Prostate gland (tissue), 2 donors: Measurements from ENCODE around the gene OR6C74. TPM values are rescaled to one million over a fixed set of nuclear protein-coding genes. Genes with fewer than 3 reads are reported as not detected.

Experiments used
- DNase-seq: peaks from one replicate; pipeline ENCODE4 v3.0.0-alpha.2; 2019; ENCODE audit warnings: low spot score
- H3K27ac ChIP-seq, 2 donors: fragments of 200-600 bp; sonication (generic); 2 replicates each; pipeline ENCODE4 v1.5.1; 2017 to 2019
- H3K27me3 ChIP-seq: fragments of 200-600 bp; sonication (generic); replicated peaks from 2 replicates; pipeline ENCODE4 v1.5.1; 2019; ENCODE audit not compliant: insufficient read depth
- H3K36me3 ChIP-seq, 2 donors: fragments of 200-600 bp; sonication (generic); 1 replicate in 1 of 2; 2 replicates in 1 of 2; pipeline versions ENCODE4 v1.5.1 to v1.8.1; 2017 to 2019
- H3K4me1 ChIP-seq: fragments of 200-600 bp; sonication (generic); replicated peaks from 2 replicates; pipeline ENCODE4 v1.5.1; 2019
- H3K4me3 ChIP-seq, 2 donors: fragments of 200-600 bp; sonication (generic); 2 replicates each; pipeline ENCODE4 v1.5.1; 2017 to 2019
- H3K9me3 ChIP-seq: fragments of 200-600 bp; sonication (generic); 2 replicates; pipeline ENCODE4 v1.5.1; 2017
- POLR2A ChIP-seq: fragments of 450-650 bp; IDR thresholded peaks from one replicate; pipeline ENCODE4 v1.6.1; 2016; ENCODE audit warnings: antibody characterized with exemption, mild to moderate bottlenecking
- POLR2AphosphoS5 ChIP-seq: sonication (generic); formaldehyde crosslinking; IDR thresholded peaks from one replicate; pipeline ENCODE4 v1.6.1; 2017; ENCODE audit warnings: antibody characterized with exemption
- WGBS: methylation state at CpG from one replicate; pipeline ENCODE4 v1.1.5; 2018; 5-methylcytosine and 5-hydroxymethylcytosine counted together
- intact Hi-C: fragments of 100-400 bp; cut with DNase I; formaldehyde crosslinking; loops from one replicate; pipeline ENCODE4 v1.14.2; 2022
- total RNA-seq, 2 donors: library from RNA; depleted of rRNA; stranded (reverse); fragments of >200 nt; gene quantifications; one replicate each; pipeline ENCODE4 v1.1.0, GENCODE V29; 2016
- TF ChIP-seq, protein P1 (sequence below), 4 experiments: fragments of 200-600 bp in 2 of 4; fragments of 450-650 bp in 2 of 4; sonication (generic) in 2 of 4; IDR thresholded peaks; 1 replicate in 3 of 4; 2 replicates in 1 of 4; pipeline ENCODE4 v1.5.1; 2016 to 2019; ENCODE audit warnings: antibody characterized with exemption in 4 of 4, mild to moderate bottlenecking in 2 of 4, moderate library complexity in 2 of 4

The OR6C74 gene
- total RNA-seq, result not detected

DNA sequence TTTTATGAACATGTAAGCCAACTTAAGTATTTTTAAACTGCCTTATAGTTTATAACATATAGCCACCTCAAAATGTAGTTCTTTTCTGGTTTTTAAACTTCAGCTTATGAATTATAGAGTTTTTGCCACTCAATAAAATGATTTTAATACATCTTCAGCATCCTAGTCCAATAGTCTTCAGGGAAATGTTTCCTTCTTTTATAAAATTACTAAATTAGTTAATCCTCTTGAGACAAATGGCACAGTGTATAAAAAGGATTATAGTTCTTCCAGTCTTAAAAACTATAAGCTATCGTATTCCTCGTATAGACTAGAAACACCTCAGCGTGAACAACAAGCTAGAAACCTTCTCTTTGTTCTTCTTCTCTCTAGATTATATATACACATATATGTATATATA, at the start of gene OR6C74:
TSS of gene OR6C74 (plus strand) at position 301 of the 400 bp plus-strand sequence. CDS start 2,679 bp downstream, outside the sequence.
- H3K27me3 ChIP-seq, result no peaks in the 10 kb centered on the region
- H3K9me3 ChIP-seq, result no peaks in the 10 kb centered on the region
- DNase-seq, result no peak
- no peaks in the 10 kb centered on the region for H3K36me3 ChIP-seq
- intact Hi-C loops, result no loop called here
- TF ChIP-seq POLR2AphosphoS5, result no peak
- TF ChIP-seq POLR2A, result no peak
- TF ChIP-seq, protein P1, sequence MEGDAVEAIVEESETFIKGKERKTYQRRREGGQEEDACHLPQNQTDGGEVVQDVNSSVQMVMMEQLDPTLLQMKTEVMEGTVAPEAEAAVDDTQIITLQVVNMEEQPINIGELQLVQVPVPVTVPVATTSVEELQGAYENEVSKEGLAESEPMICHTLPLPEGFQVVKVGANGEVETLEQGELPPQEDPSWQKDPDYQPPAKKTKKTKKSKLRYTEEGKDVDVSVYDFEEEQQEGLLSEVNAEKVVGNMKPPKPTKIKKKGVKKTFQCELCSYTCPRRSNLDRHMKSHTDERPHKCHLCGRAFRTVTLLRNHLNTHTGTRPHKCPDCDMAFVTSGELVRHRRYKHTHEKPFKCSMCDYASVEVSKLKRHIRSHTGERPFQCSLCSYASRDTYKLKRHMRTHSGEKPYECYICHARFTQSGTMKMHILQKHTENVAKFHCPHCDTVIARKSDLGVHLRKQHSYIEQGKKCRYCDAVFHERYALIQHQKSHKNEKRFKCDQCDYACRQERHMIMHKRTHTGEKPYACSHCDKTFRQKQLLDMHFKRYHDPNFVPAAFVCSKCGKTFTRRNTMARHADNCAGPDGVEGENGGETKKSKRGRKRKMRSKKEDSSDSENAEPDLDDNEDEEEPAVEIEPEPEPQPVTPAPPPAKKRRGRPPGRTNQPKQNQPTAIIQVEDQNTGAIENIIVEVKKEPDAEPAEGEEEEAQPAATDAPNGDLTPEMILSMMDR (IDR thresholded peaks at IDR 0.05), result no peak
- no peak within 1 kb of the TSS for H3K27ac ChIP-seq
- H3K4me1 ChIP-seq, result no peaks in the 10 kb centered on the region
- WGBS, result 72% methylated on average over 3 of the region's 3 CpGs
- H3K4me3 ChIP-seq, result no peak within 1 kb of the TSS

DNA sequence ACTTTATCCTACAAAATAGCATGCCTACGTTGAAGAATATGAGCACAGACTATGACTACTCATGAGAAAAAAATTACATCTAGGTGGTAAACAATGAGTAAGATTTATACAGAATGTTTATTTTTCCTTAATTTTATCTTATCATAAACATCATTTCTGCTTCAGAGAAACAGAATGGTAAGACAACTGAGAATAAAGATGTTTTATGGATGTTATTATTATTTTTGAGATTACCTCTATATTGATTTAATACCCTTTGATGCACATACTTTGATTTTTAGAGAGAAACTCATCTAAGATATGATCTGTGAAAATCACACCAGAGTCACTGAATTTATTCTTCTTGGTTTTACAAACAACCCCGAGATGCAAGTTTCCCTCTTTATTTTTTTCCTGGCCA, 23.7 kb upstream of the OR6C74 start, which contains the start of gene OR10A7:
TSS of gene OR10A7 (plus strand) at position 301 of the 400 bp plus-strand sequence. CDS start at position 301, 0 bp downstream.
- Histone ChIP-seq H3K27ac (no peak within 1 kb of the TSS), H3K36me3 (no peaks in the 10 kb centered on the region), H3K4me1 (no peaks in the 10 kb centered on the region), H3K4me3 (no peak within 1 kb of the TSS), H3K27me3 (no peaks in the 10 kb centered on the region), H3K9me3 (no peaks in the 10 kb centered on the region)
- intact Hi-C loops, result no loop called here
- no peak for TF ChIP-seq POLR2A
- TF ChIP-seq, protein P1 (IDR thresholded peaks at IDR 0.05), result no peak
- no peak for TF ChIP-seq POLR2AphosphoS5
- no peak for DNase-seq
- WGBS, result 76% methylated on average over 2 of the region's 2 CpGs

DNA sequence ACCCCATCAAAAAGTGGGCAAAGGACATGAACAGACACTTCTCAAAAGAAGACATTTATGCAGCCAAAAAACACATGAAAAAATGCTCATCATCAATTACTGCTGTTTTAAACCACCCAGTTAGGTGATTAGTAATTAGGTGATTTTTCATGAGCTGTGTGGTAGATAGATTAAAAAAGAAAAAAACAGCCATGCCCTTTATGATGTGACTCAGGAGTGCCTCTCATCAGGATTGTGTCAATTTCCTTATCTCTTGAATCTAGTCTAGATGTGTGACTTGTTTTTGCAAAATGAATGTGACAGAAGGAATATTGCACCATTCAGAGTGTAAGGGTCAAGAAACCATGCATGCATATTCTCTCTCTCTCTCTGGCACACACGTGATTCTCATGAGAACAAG, 17.9 kb upstream of the OR6C74 start:
- no peaks in the 10 kb centered on the region for H3K9me3 ChIP-seq
- no peaks in the 10 kb centered on the region for H3K4me1 ChIP-seq
- no peak overlapping the region for H3K27ac ChIP-seq
- WGBS, result 57% methylated on average over 1 of the region's 1 CpG
- intact Hi-C loops, result no loop called here
- no peak for DNase-seq
- H3K27me3 ChIP-seq, result no peaks in the 10 kb centered on the region
- no peak for TF ChIP-seq POLR2A
- TF ChIP-seq, protein P1 (IDR thresholded peaks at IDR 0.05), result no peak
- TF ChIP-seq POLR2AphosphoS5, result no peak
- H3K36me3 ChIP-seq, result no peaks in the 10 kb centered on the region
- no peak overlapping the region for H3K4me3 ChIP-seq

DNA sequence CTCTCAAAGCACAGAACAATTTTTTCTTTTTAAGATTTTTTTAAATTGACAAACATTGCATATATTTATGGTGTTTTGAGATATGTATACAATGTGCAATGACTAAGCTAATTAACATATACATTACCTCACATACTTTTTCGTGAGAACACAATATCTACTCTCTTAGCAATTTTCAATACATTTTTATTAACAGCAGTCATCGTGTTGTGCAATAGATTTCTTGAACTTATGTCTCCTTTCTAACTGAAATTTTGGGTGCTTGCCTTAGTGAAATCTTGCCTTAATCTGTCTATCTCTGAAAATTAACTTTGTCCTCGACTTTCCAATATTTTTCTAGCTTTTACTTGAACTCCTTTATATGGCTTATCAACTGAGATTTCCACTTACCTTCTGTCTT, 16.8 kb upstream of the OR6C74 start:
- no peaks in the 10 kb centered on the region for H3K9me3 ChIP-seq
- H3K4me1 ChIP-seq, result no peaks in the 10 kb centered on the region
- H3K27me3 ChIP-seq, result no peaks in the 10 kb centered on the region
- no peak for TF ChIP-seq POLR2AphosphoS5
- no peak for TF ChIP-seq POLR2A
- TF ChIP-seq, protein P1 (IDR thresholded peaks at IDR 0.05), result no peak
- H3K36me3 ChIP-seq, result no peaks in the 10 kb centered on the region
- DNase-seq, result no peak
- H3K27ac ChIP-seq, result no peak overlapping the region
- H3K4me3 ChIP-seq, result no peak overlapping the region
- 53% methylated on average over 3 of the region's 3 CpGs for WGBS
- intact Hi-C loops, result no loop called here

DNA sequence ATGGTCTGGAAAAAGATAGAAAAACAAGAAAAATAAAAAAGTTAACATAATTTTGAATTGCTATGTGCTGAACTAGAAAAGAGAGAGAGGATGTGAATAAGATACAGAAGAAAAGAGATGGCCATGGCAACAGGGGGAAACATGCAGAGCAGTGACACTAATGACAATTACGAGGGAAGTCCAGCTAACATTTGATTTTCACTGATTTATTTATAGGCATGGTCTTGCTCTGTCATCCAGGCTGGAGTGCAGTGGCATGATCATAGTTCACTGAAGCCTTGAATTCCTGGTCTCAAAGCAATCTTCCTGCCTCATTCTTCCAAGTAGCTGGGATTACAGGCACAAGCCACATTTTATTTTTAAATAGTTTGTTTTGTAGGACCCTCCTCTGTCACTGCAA, 1.8 kb downstream of the OR6C74 start:
- Histone ChIP-seq H3K4me3 (no peak overlapping the region), H3K4me1 (no peaks in the 10 kb centered on the region), H3K9me3 (no peaks in the 10 kb centered on the region), H3K27ac (no peak overlapping the region), H3K36me3 (no peaks in the 10 kb centered on the region), H3K27me3 (no peaks in the 10 kb centered on the region)
- 28% methylated on average over 1 of the region's 1 CpG for WGBS
- no peak for DNase-seq
- intact Hi-C loops, result no loop called here
- no peak for TF ChIP-seq POLR2AphosphoS5
- TF ChIP-seq POLR2A, result no peak
- TF ChIP-seq, protein P1 (IDR thresholded peaks at IDR 0.05), result no peak
